GM12891 (cell line): Measurements from ENCODE around the gene AHNAK.

Experiments used
- DNase-seq: peaks from one replicate; pipeline ENCODE4 v3.0.0; 2011; ENCODE audit warnings: low spot score; ENCODE audit not compliant: insufficient read length
- FAIRE-seq: peaks from 2 replicates; lab custom pipeline; 2011; peaks lifted over from hg19 to GRCh38; lab: Jason Lieb, UNC
- PAX5 ChIP-seq: IDR thresholded peaks from 2 replicates; pipeline ENCODE4 v1.6.1; 2011; ENCODE audit warnings: low read length, moderate library complexity, mild to moderate bottlenecking; ENCODE audit not compliant: insufficient read depth, severe bottlenecking
- POLR2A ChIP-seq: IDR thresholded peaks from 2 replicates; pipeline ENCODE4 v1.6.1; 2011; ENCODE audit warnings: low read depth, low read length, control low read depth
- POLR2AphosphoS5 ChIP-seq: IDR thresholded peaks from 2 replicates; pipeline ENCODE4 v1.6.1; 2011; ENCODE audit warnings: low read depth, low read length, control low read depth
- POU2F2 ChIP-seq: IDR thresholded peaks from 2 replicates; pipeline ENCODE4 v1.6.1; 2011; ENCODE audit warnings: low read depth, mild to moderate bottlenecking, control low read depth, low read length, moderate library complexity
- SPI1 ChIP-seq: IDR thresholded peaks from 2 replicates; pipeline ENCODE4 v1.6.1; 2011; ENCODE audit warnings: low read depth, low read length, control low read depth
- TAF1 ChIP-seq: IDR thresholded peaks from 2 replicates; pipeline ENCODE4 v1.6.1; 2011; ENCODE audit warnings: low read depth, low read length, control low read depth

Gene AHNAK

GRCh38 chr11:62421996-62422395 lies 124.6 kb downstream of the AHNAK start:
- FAIRE-seq: no peak
- no peak for DNase-seq
- TF ChIP-seq TAF1 (no peak), PAX5 (no peak), POLR2A (no peak), POLR2AphosphoS5 (no peak), SPI1 (no peak), POU2F2 (no peak)

GRCh38 chr11:62420882-62421281 lies 125.7 kb downstream of the AHNAK start:
- TF ChIP-seq PAX5 (no peak), POLR2AphosphoS5 (no peak), POLR2A (no peak), TAF1 (no peak), POU2F2 (no peak), SPI1 (no peak)
- DNase-seq (no peak), FAIRE-seq (no peak)

GRCh38 chr11:62419943-62420342 lies 126.7 kb downstream of the AHNAK start:
- TF ChIP-seq PAX5 (no peak), SPI1 (no peak), POLR2A (no peak), POLR2AphosphoS5 (no peak), POU2F2 (no peak), TAF1 (no peak)
- FAIRE-seq (no peak), DNase-seq (no peak)

GRCh38 chr11:62419314-62419929 lies 127.2 kb downstream of the AHNAK start:
- TF ChIP-seq POLR2AphosphoS5 (no peak), TAF1 (no peak), SPI1 (no peak), PAX5 (no peak), POLR2A (no peak), POU2F2 (no peak)
- FAIRE-seq: no peak
- no peak for DNase-seq

GRCh38 chr11:62418733-62419132 lies 127.9 kb downstream of the AHNAK start, which contains the start of gene SCGB1A1:
Gene SCGB1A1 (plus strand): TSS chr11:62419033. CDS start chr11:62419096, 63 bp downstream.
- DNase-seq: no peak
- TF ChIP-seq PAX5: no peak
- TF ChIP-seq POLR2AphosphoS5: no peak
- no peak for TF ChIP-seq POU2F2
- TF ChIP-seq SPI1: no peak
- TF ChIP-seq TAF1: no peak
- no peak for TF ChIP-seq POLR2A
- FAIRE-seq: no peak

GRCh38 chr11:62418136-62418535 lies 128.5 kb downstream of the AHNAK start:
- TF ChIP-seq TAF1: no peak
- TF ChIP-seq POU2F2: no peak
- no peak for TF ChIP-seq PAX5
- TF ChIP-seq SPI1: no peak
- no peak for TF ChIP-seq POLR2AphosphoS5
- no peak for TF ChIP-seq POLR2A
- no peak for DNase-seq
- no peak for FAIRE-seq

- DNase-seq (no peak), FAIRE-seq (no peak)
Measured at GRCh38 chr11:62416596-62416995, 130.0 kb downstream of the AHNAK start.

GRCh38 chr11:62413060-62413696 lies 133.4 kb downstream of the AHNAK start:
- FAIRE-seq (no peak), DNase-seq (no peak)
- TF ChIP-seq SPI1 (no peak), POU2F2 (no peak), PAX5 (no peak), TAF1 (no peak), POLR2A (no peak), POLR2AphosphoS5 (no peak)

More at GRCh38 chr11:62416596-62416995, 130.0 kb downstream of the AHNAK start:
- no peak for TF ChIP-seq PAX5
- no peak for TF ChIP-seq TAF1
- no peak for TF ChIP-seq POU2F2
- no peak for TF ChIP-seq POLR2A
- no peak for TF ChIP-seq POLR2AphosphoS5
- TF ChIP-seq SPI1: no peak

- DNase-seq (no peak), FAIRE-seq (no peak)
- TF ChIP-seq PAX5 (no peak), POU2F2 (no peak), TAF1 (no peak), POLR2AphosphoS5 (no peak), SPI1 (no peak), POLR2A (no peak)
Measured at GRCh38 chr11:62411524-62411923, 135.1 kb downstream of the AHNAK start.

- TF ChIP-seq POLR2A (no peak), TAF1 (no peak), SPI1 (no peak), POLR2AphosphoS5 (no peak), POU2F2 (no peak), PAX5 (no peak)
- FAIRE-seq: no peak
- no peak for DNase-seq
Measured at GRCh38 chr11:62410972-62411371, 135.6 kb downstream of the AHNAK start.
